ENCODE data around the gene MIDN. TPM values are rescaled to one million over a fixed set of nuclear protein-coding genes. Genes with fewer than 3 reads are reported as not detected.

Gene MIDN
- total and polyA plus RNA-seq, 4 donors: 39.7 to 185 (median 58.7) TPM

DNA sequence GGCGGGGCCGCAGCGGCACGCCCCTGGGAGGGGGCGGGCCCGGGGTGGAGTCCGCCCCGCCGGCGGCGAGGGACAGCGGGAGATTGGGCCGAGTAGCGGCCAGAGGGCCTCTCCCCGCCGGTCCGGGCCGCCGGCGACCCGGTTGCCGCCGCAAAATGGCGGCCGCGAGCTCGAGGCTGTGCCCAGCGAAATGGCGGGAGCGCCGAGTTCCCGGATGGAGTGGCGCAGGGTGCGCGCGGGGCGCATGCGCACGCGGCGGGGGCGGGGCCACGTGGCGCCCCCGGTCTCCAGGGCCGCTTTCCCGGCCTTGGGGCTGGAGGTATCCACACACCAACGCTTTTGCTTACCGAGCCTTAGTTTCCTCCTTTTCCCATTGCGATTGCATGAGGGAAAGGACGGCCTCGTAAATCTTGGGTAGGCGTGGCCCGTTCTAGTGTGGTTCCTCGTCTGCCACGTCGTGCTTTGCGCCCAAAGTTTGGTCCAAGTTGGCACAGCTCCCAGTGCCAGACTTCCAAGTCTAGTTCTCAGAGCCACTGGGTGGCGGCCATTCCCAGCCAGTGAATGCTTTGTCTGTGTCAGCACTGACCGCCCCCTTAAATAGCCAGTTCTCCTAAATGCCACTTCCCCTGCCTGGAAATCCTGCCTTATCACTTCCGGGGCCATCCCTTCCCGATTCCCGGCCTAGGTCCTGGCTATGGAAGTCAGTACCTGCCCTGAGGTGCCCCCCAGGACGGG is 21.3 kb downstream of the MIDN start:
- peak overlapping the region; percentile 31 to 87 for H3K9ac ChIP-seq (ENCODE audit: insufficient read depth in 1 of 2, low read length in 2 of 2)
- DNase-seq: peak; percentile 91 to 93 (median 92)
- peaks cover 13 to 43% (median 37%) of the 10 kb centered on the region in 4 donors for H3K36me3 ChIP-seq (ENCODE audit: control insufficient read depth in 4 of 4, insufficient read depth in 4 of 4, low read length in 4 of 4)
- ATAC-seq (ENCODE audit: insufficient read depth, low FRiP score): peak; percentile 5
- peak overlapping the region; percentile 98 to 99 for H3K27ac ChIP-seq (ENCODE audit: low read depth in 1 of 2, low read length in 1 of 2)
- WGBS, 2 donors: 0% methylated on average over 49 to 64 of the region's 64 CpGs
- H3K4me3 ChIP-seq: peak overlapping the region; percentile 85
- TF ChIP-seq, protein P1, sequence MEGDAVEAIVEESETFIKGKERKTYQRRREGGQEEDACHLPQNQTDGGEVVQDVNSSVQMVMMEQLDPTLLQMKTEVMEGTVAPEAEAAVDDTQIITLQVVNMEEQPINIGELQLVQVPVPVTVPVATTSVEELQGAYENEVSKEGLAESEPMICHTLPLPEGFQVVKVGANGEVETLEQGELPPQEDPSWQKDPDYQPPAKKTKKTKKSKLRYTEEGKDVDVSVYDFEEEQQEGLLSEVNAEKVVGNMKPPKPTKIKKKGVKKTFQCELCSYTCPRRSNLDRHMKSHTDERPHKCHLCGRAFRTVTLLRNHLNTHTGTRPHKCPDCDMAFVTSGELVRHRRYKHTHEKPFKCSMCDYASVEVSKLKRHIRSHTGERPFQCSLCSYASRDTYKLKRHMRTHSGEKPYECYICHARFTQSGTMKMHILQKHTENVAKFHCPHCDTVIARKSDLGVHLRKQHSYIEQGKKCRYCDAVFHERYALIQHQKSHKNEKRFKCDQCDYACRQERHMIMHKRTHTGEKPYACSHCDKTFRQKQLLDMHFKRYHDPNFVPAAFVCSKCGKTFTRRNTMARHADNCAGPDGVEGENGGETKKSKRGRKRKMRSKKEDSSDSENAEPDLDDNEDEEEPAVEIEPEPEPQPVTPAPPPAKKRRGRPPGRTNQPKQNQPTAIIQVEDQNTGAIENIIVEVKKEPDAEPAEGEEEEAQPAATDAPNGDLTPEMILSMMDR (IDR thresholded peaks at IDR 0.05; ENCODE audit: control extremely low read depth, extremely low read depth): no peak
- H3K4me1 ChIP-seq (ENCODE audit: control insufficient read depth in 5 of 5, insufficient read depth in 5 of 5, low read length in 5 of 5): peaks cover 18 to 60% (median 39%) of the 10 kb centered on the region in 5 donors
- H3K27me3 ChIP-seq (ENCODE audit: control insufficient read depth in 3 of 3, insufficient read depth in 3 of 3, low read length in 2 of 3): no peaks in the 10 kb centered on the region
- no peaks in the 10 kb centered on the region for H3K9me3 ChIP-seq (ENCODE audit: control insufficient read depth in 4 of 4, insufficient read depth in 3 of 4, low read length in 3 of 4)

- no peaks in the 10 kb centered on the region for H3K27me3 ChIP-seq (ENCODE audit: control insufficient read depth in 3 of 3, insufficient read depth in 3 of 3, low read length in 2 of 3)
- DNase-seq: no peak
- WGBS, 2 donors: 16 to 31% methylated on average over 8 of the region's 8 CpGs
- TF ChIP-seq, protein P1 (IDR thresholded peaks at IDR 0.05; ENCODE audit: control extremely low read depth, extremely low read depth): no peak
- peaks cover 13 to 48% (median 39%) of the 10 kb centered on the region in 4 donors for H3K36me3 ChIP-seq (ENCODE audit: control insufficient read depth in 4 of 4, insufficient read depth in 4 of 4, low read length in 4 of 4)
- H3K9me3 ChIP-seq (ENCODE audit: control insufficient read depth in 4 of 4, insufficient read depth in 3 of 4, low read length in 3 of 4): no peaks in the 10 kb centered on the region
- H3K4me1 ChIP-seq (ENCODE audit: control insufficient read depth in 5 of 5, insufficient read depth in 5 of 5, low read length in 5 of 5): peaks cover 19 to 64% (median 41%) of the 10 kb centered on the region in 5 donors
- ATAC-seq (ENCODE audit: insufficient read depth, low FRiP score): no peak
- peak overlapping the region; percentile 85 for H3K4me3 ChIP-seq
- peak overlapping the region; percentile 31 to 87 for H3K9ac ChIP-seq (ENCODE audit: insufficient read depth in 1 of 2, low read length in 2 of 2)
- peak overlapping the region; percentile 98 to 99 for H3K27ac ChIP-seq (ENCODE audit: low read depth in 1 of 2, low read length in 1 of 2)
Measured at GRCh38 chr19:1270213-1270853, 21.9 kb downstream of the MIDN start.

DNA sequence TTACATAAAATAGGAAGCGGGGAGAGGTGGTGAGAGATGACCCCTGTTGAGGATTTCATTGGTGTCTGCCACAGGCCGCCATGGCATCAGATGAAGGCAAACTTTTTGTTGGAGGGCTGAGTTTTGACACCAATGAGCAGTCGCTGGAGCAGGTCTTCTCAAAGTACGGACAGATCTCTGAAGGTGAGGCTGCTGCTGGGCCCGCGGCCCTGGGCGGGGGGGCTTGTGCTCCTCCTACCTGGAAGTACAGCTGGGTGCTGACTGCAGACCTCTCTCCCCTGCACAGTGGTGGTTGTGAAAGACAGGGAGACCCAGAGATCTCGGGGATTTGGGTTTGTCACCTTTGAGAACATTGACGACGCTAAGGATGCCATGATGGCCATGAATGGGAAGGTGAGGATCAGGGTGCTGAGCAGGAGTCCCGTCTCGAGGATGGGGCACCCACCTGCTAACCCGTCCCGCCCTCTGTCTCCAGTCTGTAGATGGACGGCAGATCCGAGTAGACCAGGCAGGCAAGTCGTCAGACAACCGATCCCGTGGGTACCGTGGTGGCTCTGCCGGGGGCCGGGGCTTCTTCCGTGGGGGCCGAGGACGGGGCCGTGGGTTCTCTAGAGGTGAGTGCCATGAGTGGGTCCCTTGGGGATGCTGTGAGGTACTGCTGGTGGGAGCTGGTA is 22.6 kb downstream of the MIDN start:
- H3K27ac ChIP-seq (ENCODE audit: low read depth in 1 of 2, low read length in 1 of 2): peak overlapping the region; percentile 8 to 99
- H3K4me3 ChIP-seq: peak overlapping the region; percentile 14
- DNase-seq: no peak
- 65 to 71% methylated on average over 26 of the region's 26 CpGs for WGBS, 2 donors
- TF ChIP-seq, protein P1 (IDR thresholded peaks at IDR 0.05; ENCODE audit: control extremely low read depth, extremely low read depth): no peak
- no peaks in the 10 kb centered on the region for H3K27me3 ChIP-seq (ENCODE audit: control insufficient read depth in 3 of 3, insufficient read depth in 3 of 3, low read length in 2 of 3)
- no peak for ATAC-seq (ENCODE audit: insufficient read depth, low FRiP score)
- no peaks in the 10 kb centered on the region for H3K9me3 ChIP-seq (ENCODE audit: control insufficient read depth in 4 of 4, insufficient read depth in 3 of 4, low read length in 3 of 4)
- H3K36me3 ChIP-seq (ENCODE audit: control insufficient read depth in 4 of 4, insufficient read depth in 4 of 4, low read length in 4 of 4): peaks cover 13 to 48% (median 39%) of the 10 kb centered on the region in 4 donors
- peak overlapping the region in 1 of 2 donors; percentile 87 for H3K9ac ChIP-seq (ENCODE audit: insufficient read depth in 1 of 2, low read length in 2 of 2)
- peaks cover 19 to 60% (median 37%) of the 10 kb centered on the region in 5 donors for H3K4me1 ChIP-seq (ENCODE audit: control insufficient read depth in 5 of 5, insufficient read depth in 5 of 5, low read length in 5 of 5)
